Measurements from ENCODE around the gene KRT81.
A peak's percentile ranks its signal among the peaks of the same experiment; 100 is the strongest.

- TF ChIP-seq CTCF (IDR thresholded peaks at IDR 0.05) (no peak), POLR2AphosphoS5 (IDR thresholded peaks at IDR 0.05) (peak; percentile 84), POLR2A (IDR thresholded peaks at IDR 0.05) (no peak)
Observed at GRCh38 chr12:52243259-52243855, 48.0 kb downstream of the KRT81 start.

Measured in prostate gland (tissue), 2 donors.